Heart right ventricle (tissue), 16 donors: ENCODE measurements around the gene AGT. TPM values are rescaled to one million over a fixed set of nuclear protein-coding genes. Genes with fewer than 3 reads are reported as not detected.

Source experiments
- ATAC-seq, 8 donors: fragments of 200-7000 bp; cut with Tn5 transposase; one replicate each; pipeline ENCODE4 v1.9.1; 2020; ENCODE audit warnings: mild to moderate bottlenecking in 8 of 8, moderate library complexity in 8 of 8, moderate number of reproducible peaks in 1 of 8
- DNase-seq, 2 donors: peaks; one replicate each; pipeline ENCODE4 v3.0.0-alpha.2; 2020
- H3K27ac ChIP-seq, 10 donors: fragments of 200-600 bp; sonication (generic) in 2 of 10; one replicate each; pipeline versions ENCODE4 v1.5.0 to v1.8.0; 2020 to 2022; ENCODE audit warnings: mild to moderate bottlenecking in 3 of 10
- H3K27me3 ChIP-seq, 7 donors: fragments of 200-600 bp; one replicate each; pipeline ENCODE4 v1.8.0; 2021 to 2022; ENCODE audit warnings: mild to moderate bottlenecking in 2 of 7
- H3K36me3 ChIP-seq, 9 donors: fragments of 200-600 bp; sonication (generic) in 1 of 9; one replicate each; pipeline versions ENCODE4 v1.5.0 to v1.8.0; 2020 to 2022; ENCODE audit warnings: mild to moderate bottlenecking in 2 of 9
- H3K4me1 ChIP-seq, 9 donors: fragments of 200-600 bp; sonication (generic) in 1 of 9; one replicate each; pipeline versions ENCODE4 v1.5.0 to v1.8.0; 2020 to 2022; ENCODE audit warnings: mild to moderate bottlenecking in 4 of 9
- H3K4me3 ChIP-seq, 10 donors: fragments of 200-600 bp; sonication (generic) in 2 of 10; one replicate each; pipeline versions ENCODE4 v1.5.0 to v1.8.0; 2020 to 2022; ENCODE audit warnings: mild to moderate bottlenecking in 7 of 10, moderate library complexity in 2 of 10
- H3K9me3 ChIP-seq, 11 donors: fragments of 200-600 bp in 10 of 11; sonication (generic) in 2 of 11; one replicate each; pipeline versions ENCODE4 v1.5.0 to v1.8.0; 2013 to 2022; ENCODE audit warnings: mild to moderate bottlenecking in 2 of 11, control low read depth in 1 of 11, moderate library complexity in 1 of 11
- WGBS, 2 donors: extraction: QIAGEN DNeasy Blood & Tissue Kit; methylation state at CpG; one replicate each; pipeline ENCODE4 v1.1.7; 2013; ENCODE audit warnings: inconsistent platforms in 1 of 2; 5-methylcytosine and 5-hydroxymethylcytosine counted together
- intact Hi-C, 10 donors: fragments of 100-400 bp; cut with DNase I; formaldehyde crosslinking; loops; one replicate each; pipeline versions ENCODE4 v1.11.1 to v1.14.2; 2022
- polyA plus RNA-seq, 2 donors: library from polyadenylated mRNA; stranded (reverse); fragments of 200-250 nt; gene quantifications; one replicate each; pipeline ENCODE4 v1.2.3, GENCODE V29; 2013
- total RNA-seq, 10 donors: library from RNA; stranded (reverse); fragmentation: NEBNext Ultra II Directional in 3 of 10; extraction: Animal tissue kit (Norgen Biotek cat#: 25700) in 3 of 10; gene quantifications; one replicate each; pipeline versions ENCODE4 v1.2.1 to v1.2.4, GENCODE V29; 2021 to 2023
- TF ChIP-seq, protein P1 (sequence below), 9 donors: fragments of 200-600 bp; sonication (generic) in 2 of 9; IDR thresholded peaks; one replicate each; pipeline versions ENCODE4 v1.5.0 to v1.8.0; 2021 to 2022; ENCODE audit warnings: antibody characterized with exemption in 9 of 9, mild to moderate bottlenecking in 5 of 9, moderate library complexity in 1 of 9
- donor health status: Arrhythmogenic right ventricular cardiomyopathy.
- donor health status: ischemic (EF 13 %, LVEDD 7.1; RV severe dilation, severe dysfunction).
- donor health status: healthy with polysubstance abuse.
- donor health status: DM: no; HTN: yes; CAD: no.
- donor health status: DM: no; HTN: no; CAD: no.
- donor health status: ischemic (EF 25% LVEDD 6.9; RV normal size, moderate dysfunction).
- donor health status: ischemic (EF 25% LVEDD 5.7; RV mildly dilated, moderate dysfunction).
- donor health status: healthy.
- donor health status: DM: yes; HTN: yes; CAD: no.
- donor health status: Ischemic cardiomyopathy.
- donor health status: ischemic (EF 35%, LVEDD 5.7; RV mildly dilated, moderate dysfunction).
- donor health status: nonischemic (EF 11% LVEDD 7.7; RV severe dilation, severe dysfunction).
- donor health status: DM: yes; HTN: yes; CAD: no.
- donor health status: PGD.
- donor health status: ischemic (EF 29% LVEDD 5.4; RV normal size, mild dysfunction).
- donor health status: nonischemic (EF 23%, LVEDD 6.1; RV moderate dilation, normal function).

The AGT gene
- total and polyA plus RNA-seq, 12 donors: 44.2 to 94.7 (median 63.3) TPM

DNA sequence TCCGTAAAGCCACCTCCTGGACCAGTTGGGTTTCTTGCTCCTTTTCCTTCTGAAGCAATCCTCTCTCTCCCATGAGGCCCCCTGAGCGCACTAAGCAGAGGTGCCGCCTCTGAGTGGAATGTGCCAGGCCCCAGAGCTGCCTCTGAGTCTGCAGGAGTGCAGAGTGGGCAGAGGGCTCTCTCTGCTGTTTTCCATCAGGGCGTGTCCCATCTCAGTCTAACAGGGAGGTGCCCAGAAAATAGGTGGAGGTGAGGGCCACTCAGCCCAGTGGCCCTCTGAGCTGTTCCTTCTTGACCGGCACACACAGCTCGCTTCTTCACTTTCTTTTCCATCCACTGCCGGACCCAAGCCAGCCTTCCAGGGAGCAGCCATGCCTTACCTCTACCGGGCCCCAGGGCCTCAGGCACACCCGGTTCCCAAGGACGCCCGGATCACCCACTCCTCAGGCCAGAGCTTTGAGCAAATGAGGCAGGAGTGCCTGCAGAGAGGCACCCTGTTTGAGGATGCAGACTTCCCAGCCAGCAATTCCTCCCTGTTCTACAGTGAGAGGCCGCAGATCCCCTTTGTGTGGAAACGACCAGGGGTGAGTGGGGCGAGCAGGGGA lies 33.3 kb upstream of the AGT start, which contains the start of gene CAPN9:
Gene CAPN9 (plus strand): TSS at position 262 of the 604 bp plus-strand sequence. CDS start 109 bp downstream, at position 371.
- no peak for ATAC-seq

DNA sequence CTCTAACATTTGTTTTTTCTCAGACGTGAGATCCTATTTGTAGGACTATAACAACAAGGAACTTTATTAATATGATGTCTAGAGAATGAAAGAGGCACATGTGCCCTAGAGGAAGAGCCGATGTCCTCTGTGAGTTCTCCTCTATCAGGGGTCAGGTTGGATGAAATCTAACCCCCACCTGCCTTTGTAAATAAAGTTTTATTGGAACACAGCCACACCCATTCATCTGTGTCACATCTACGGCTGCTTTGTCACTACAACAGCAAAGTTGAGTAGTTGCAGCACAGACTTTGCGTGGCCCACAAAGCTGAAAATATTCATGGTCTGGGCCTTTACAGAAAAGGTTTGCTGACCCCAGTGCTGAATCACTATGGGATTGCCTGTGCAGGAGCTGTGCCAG lies 32.7 kb upstream of the AGT start:
- no peaks in the 10 kb centered on the region for H3K9me3 ChIP-seq
- no peaks in the 10 kb centered on the region for H3K27me3 ChIP-seq
- no peak for DNase-seq
- H3K27ac ChIP-seq: no peak overlapping the region
- no peaks in the 10 kb centered on the region for H3K4me1 ChIP-seq
- H3K4me3 ChIP-seq: no peak overlapping the region
- H3K36me3 ChIP-seq: no peaks in the 10 kb centered on the region
- 95 to 97% methylated on average over 4 of the region's 4 CpGs for WGBS, 2 donors
- intact Hi-C loops: no loop called here
- ATAC-seq: no peak
- TF ChIP-seq, protein P1, sequence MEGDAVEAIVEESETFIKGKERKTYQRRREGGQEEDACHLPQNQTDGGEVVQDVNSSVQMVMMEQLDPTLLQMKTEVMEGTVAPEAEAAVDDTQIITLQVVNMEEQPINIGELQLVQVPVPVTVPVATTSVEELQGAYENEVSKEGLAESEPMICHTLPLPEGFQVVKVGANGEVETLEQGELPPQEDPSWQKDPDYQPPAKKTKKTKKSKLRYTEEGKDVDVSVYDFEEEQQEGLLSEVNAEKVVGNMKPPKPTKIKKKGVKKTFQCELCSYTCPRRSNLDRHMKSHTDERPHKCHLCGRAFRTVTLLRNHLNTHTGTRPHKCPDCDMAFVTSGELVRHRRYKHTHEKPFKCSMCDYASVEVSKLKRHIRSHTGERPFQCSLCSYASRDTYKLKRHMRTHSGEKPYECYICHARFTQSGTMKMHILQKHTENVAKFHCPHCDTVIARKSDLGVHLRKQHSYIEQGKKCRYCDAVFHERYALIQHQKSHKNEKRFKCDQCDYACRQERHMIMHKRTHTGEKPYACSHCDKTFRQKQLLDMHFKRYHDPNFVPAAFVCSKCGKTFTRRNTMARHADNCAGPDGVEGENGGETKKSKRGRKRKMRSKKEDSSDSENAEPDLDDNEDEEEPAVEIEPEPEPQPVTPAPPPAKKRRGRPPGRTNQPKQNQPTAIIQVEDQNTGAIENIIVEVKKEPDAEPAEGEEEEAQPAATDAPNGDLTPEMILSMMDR (IDR thresholded peaks at IDR 0.05): no peak

More for the DNA sequence above, 33.3 kb upstream of the AGT start, which contains the start of gene CAPN9:
- Histone ChIP-seq H3K27ac (no peak within 1 kb of the TSS), H3K4me3 (no peak within 1 kb of the TSS), H3K9me3 (no peaks in the 10 kb centered on the region), H3K27me3 (no peaks in the 10 kb centered on the region), H3K4me1 (no peaks in the 10 kb centered on the region), H3K36me3 (no peaks in the 10 kb centered on the region)
- TF ChIP-seq, protein P1 (IDR thresholded peaks at IDR 0.05): no peak
- intact Hi-C loops: no loop called here
- no peak for DNase-seq
- WGBS, 2 donors: 81 to 84% methylated on average over 14 of the region's 14 CpGs

DNA sequence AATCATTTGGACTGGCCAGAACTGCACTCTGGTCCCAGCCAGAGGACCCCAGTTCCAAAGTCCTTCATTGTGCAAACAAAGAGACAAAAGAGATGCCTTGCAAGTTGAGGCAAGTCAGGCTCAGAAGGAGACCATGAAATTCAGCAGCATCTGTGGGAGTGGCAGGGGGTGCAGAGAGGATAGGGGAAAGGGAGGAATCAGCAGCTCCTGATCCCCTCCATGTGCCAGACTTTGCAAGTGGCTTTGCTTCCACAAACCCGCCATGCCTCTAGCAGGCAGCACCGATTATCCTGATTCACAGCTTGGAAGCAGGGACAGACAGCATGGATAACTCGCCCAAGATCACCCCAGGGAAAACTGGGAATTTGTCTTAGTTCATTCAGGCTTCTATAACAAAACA lies 31.1 kb upstream of the AGT start:
- no peaks in the 10 kb centered on the region for H3K36me3 ChIP-seq
- no peaks in the 10 kb centered on the region for H3K4me1 ChIP-seq
- no peaks in the 10 kb centered on the region for H3K9me3 ChIP-seq

DNA sequence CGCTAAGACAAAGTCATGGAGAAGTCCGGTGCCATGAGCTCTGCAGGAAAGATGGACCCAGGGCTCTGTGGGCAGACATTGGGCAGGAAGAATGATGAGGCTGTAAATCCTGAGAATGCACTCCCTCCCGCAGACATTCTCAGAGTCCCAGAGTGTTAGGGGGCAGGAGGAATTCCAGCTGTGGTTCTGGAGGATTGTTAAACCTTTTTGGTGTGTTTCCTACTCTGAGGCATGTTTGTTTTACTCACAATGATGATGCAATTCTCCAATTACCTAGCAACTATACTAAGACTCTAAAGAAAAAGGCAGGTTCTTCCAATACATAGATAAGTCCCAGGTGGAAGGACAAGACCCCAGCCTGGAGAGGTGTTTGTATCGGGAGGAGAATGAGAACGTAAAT lies 30.5 kb upstream of the AGT start:
- 76 to 84% methylated on average over 5 of the region's 5 CpGs for WGBS, 2 donors
- intact Hi-C loops: no loop called here

More for the DNA sequence above, 31.1 kb upstream of the AGT start:
- DNase-seq (no peak), ATAC-seq (no peak)
- intact Hi-C loops: no loop called here
- WGBS, 2 donors: 64 to 71% methylated on average over 3 of the region's 3 CpGs
- H3K27me3 ChIP-seq: no peaks in the 10 kb centered on the region
- H3K27ac ChIP-seq: no peak overlapping the region
- no peak overlapping the region for H3K4me3 ChIP-seq
- TF ChIP-seq, protein P1 (IDR thresholded peaks at IDR 0.05): no peak

More for the DNA sequence above, 30.5 kb upstream of the AGT start:
- no peaks in the 10 kb centered on the region for H3K27me3 ChIP-seq
- no peaks in the 10 kb centered on the region for H3K36me3 ChIP-seq
- H3K27ac ChIP-seq: no peak overlapping the region
- TF ChIP-seq, protein P1 (IDR thresholded peaks at IDR 0.05): no peak
- no peaks in the 10 kb centered on the region for H3K4me1 ChIP-seq
- ATAC-seq (no peak), DNase-seq (no peak)
- no peaks in the 10 kb centered on the region for H3K9me3 ChIP-seq
- no peak overlapping the region for H3K4me3 ChIP-seq
